Inflammatory macrophage treated with lipopolysaccharide for 1 hour (primary cell): Measurements from ENCODE around the gene SRM.

Experiments
- DNase-seq, 2 donors: peaks; one replicate each; pipeline ENCODE4 v3.0.0-alpha.2; 2020 to 2022

The SRM gene

DNA sequence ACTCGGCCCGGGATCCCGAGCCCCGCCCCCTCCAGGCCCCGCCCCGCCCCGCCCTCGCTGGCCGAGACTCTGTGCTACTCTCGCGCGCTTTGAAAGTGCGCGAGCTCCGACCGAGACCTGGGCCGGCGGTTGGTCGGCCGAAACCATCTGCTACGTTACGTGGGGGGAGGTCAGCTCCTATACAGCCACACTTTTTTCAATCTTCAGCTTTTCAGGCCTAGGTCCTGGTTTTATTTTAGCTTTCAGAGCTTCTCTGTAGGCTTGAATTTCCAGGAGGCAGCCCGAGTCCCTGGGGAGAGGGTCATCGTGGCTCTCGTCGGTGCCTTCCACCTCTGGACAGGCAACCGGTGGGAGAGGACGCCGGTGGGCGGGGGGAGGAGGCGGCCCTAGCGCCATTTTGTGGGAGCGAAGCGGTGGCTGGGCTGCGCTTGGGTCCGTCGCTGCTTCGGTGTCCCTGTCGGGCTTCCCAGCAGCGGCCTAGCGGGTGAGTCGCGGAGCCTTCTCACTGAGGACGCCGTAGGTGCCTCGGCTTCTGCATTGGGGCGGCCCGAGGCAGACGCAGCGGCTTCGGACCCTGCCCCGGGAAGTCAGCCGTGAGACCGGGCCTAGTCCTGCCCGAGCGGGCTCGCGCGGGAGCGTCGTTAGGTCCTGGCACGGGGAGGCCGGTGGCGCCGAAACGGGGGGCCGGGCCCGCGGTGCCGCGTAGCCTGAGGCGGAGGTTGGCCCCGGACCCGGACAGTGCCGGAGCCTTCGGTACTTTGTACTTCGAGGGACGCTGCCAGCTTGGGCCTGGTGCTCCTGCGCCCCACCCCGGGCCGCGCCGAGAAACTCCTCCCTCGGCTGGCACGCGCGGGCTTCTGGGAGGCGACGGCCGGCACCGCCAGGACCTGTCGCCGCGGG lies 47.3 kb downstream of the SRM start, which contains the start of gene TARDBP:
Gene TARDBP, plus strand, starts transcription at position 395 of the 900 bp plus-strand sequence. CDS start 1,074 bp downstream, outside the sequence.
- DNase-seq, result peak; percentile 77 to 88
